GM19240 (cell line): ENCODE data around the gene GAS7.
A peak's percentile ranks its signal among the peaks of the same experiment; 100 is the strongest.

ENCODE experiments used
- DNase-seq: peaks from one replicate; pipeline ENCODE4 v3.0.0; 2011; ENCODE audit warnings: low spot score; ENCODE audit not compliant: insufficient read length

Gene GAS7

DNA sequence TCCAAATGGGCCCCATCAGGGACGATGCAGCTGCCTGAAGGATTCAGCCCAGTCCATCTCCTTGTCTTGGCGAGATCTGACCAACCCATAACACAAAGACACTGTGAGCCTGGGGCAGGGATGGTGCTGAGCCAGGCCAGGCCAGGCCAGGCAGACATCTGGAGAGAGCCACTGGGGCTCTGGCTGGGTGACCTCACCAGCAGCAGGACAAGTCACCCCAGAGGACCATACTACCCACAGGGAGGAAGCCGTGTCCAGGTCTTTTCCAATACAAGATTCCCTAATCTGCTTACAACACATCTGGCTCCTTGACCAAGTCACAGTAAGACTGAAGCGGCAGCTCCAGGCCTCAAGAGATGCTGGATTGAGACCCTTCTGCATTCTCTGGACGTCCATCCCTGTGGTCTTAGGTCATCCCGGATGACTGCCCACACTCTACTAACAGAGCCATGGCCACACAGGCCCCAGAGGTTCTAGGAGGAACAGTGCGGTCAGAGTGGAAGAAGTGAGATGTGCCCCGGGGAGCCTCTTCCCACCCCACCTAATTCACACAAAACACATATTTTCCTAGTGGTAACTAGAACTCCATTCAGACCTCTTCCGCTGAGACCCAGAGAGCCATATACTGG is 211.5 kb downstream of the GAS7 start:
- no peak for DNase-seq

GRCh38 chr17:9985646-9986045 is 212.8 kb downstream of the GAS7 start:
- DNase-seq, result no peak

DNA sequence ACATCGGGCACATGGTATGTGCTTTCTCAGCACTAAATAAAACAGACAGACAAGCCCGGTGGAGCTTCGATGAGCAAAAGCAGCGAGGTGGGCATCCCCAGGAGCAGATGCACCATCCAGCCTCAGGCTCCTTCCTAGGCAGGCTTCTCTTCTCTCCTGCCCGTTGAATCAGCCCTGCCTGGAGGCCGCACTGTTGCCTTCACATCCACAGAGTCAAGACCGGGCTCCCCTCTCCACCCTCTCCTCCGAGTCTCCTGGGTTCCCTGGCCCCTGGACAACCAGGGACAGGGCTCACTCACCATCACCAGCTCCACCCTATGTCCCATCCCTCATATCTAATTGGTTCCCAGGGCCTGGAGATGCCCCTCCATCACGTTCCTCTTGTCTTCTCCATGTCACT is 213.6 kb downstream of the GAS7 start:
- DNase-seq, result no peak

GRCh38 chr17:9982159-9982558 is 216.2 kb downstream of the GAS7 start:
- no peak for DNase-seq

GRCh38 chr17:9981344-9981915 is 217.0 kb downstream of the GAS7 start:
- no peak for DNase-seq

- DNase-seq, result no peak
Measured at GRCh38 chr17:9979463-9979995, 218.9 kb downstream of the GAS7 start.

DNA sequence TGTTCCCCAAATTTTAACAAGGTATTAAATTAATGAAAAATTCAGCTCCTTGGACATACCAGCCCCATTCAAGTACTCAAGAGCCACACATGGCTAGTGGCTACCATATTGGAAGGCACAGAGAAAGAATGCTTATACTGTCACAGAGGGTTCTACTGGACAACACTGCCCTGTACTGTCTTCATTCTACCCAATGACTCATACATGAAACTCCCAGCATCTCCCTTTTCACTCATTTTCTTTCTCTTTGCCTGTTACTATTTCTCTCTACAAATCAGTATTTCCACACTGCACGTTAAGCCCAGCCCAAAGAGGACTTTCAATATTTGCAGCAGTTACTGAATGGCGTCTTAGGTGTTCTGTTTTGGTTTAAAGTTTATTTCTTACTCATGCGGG is 221.2 kb downstream of the GAS7 start:
- DNase-seq, result no peak

DNA sequence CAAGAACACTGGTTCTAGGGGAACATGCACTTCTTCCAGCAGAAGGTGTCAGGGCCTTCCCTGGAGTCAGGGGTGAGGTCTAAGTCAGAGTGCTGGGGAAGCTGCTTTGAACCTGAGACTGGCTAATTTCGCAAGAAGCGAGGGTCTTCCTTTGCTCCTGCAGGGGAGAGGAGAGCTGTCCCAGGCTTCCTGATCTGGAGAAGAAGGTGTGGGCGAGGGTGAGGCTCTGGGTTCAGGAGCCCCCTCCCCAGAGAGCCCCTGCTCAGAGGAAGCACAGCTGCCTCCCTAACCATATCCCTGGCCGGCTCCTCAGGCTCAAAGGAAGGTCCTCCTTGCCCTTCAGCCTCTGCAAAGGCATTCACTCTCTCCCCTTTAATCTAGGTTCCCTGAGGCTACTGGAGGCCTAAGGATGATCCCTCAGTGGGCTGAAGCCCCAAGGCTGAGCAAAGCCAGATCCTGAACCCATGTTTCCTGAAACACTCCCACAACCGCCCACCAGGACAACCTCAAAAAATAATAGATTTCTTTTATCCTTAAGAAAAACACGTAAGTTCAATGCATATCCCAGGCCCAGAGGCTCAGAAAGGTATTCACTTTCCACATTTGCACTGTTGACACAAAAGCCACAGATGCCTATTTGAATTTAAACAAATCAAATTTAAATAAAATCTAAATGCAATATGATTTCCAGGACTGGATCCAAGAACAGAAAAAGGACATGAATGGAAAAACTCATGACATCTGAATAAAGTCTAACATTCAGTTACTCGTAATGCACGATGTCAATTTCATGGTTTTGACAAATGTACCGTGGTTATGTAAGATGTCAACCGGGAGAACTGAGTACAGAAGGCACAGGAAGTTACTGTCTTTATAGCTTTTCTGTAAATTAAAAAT is 221.9 kb downstream of the GAS7 start:
- no peak for DNase-seq

GRCh38 chr17:9974448-9975381 is 223.7 kb downstream of the GAS7 start:
- DNase-seq, result no peak

- DNase-seq, result no peak
Measured at GRCh38 chr17:9973669-9974447, 224.5 kb downstream of the GAS7 start.

DNA sequence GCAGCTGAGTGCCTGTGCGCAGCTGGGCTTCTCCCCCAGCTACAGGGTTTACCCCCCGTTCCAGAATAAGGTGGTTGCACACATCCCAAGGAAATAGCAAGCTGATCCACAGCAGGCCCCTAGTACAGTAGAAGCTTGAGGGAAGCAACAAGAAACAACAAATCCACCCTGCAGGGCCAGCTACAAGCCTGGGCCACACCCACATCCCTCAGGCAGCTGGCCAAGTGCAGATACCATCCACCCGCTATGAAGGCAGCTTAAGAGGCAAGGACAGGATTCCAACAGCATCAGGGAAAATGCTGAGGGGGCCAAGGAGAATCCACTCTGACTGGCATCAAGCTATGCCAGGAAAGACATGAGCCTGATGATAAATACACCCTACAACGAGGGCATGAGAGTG is 226.4 kb downstream of the GAS7 start:
- no peak for DNase-seq

- DNase-seq, result no peak
Measured at GRCh38 chr17:9969301-9969935, 229.0 kb downstream of the GAS7 start.

- DNase-seq, result no peak
Measured at GRCh38 chr17:9968881-9969280, 229.5 kb downstream of the GAS7 start.

GRCh38 chr17:9968008-9968407 is 230.4 kb downstream of the GAS7 start:
- no peak for DNase-seq

GRCh38 chr17:9959377-9959981 is 238.9 kb downstream of the GAS7 start:
- peak; percentile 41 for DNase-seq

- no peak for DNase-seq
Measured at GRCh38 chr17:9958586-9959281, 239.7 kb downstream of the GAS7 start.

DNA sequence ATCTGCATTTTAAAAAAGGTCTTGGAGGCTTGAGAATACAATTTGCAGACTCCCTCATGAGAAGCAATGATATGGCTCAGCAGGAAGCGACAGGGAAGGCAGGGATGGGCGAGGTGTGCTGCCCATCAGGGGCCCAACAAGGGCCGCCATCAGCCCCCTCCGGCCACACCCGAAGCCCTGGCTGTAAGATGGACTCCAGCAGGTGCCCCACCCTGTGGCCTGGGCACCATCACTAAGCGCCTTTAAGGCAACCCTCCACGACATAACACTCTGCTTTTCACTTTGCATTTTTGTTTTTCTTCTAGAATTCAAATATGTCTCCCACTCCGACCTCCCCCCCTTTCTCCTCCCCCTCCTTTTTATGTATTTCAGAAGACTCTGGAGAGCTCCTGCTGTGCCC is 241.2 kb downstream of the GAS7 start:
- DNase-seq, result no peak

DNA sequence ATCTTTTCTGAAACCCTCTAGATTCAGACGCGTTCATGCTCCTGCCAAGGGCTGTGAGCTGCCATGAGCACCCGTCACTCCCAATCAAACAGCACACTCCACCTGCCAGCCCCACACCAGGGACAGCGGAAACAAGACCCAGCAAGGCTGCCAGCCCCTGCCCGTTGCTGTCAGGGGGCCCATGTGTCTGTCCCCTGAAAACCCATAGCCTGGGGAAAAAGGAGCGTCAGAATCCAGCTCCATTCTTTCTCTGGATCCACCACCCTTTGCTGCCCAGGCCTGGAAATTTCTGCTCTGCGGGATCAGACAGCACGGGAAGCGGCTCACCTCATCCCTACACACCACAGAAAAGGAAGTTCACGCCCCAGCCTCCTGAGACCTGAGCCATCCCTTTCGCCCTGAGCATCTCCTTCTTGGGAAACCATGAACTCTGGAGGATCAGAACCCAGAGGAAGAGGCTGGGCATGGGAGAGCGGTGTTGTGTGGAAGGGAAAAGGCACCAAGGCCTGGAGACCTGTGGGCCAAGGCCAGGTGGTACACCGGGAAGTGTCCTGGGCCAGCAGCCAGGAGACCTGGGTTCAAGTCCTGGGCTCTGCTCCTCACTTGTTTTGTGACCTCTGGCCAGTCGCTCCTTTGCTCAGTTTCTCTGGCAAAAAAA is 241.8 kb downstream of the GAS7 start:
- DNase-seq, result no peak
